ENCODE measurements around the gene TTLL4. TPM values are rescaled to one million over a fixed set of nuclear protein-coding genes. Genes with fewer than 3 reads are reported as not detected.
"Not testable (repeated sequence)": the region's sequence is repeated elsewhere in the genome, so short reads cannot be mapped to it uniquely, and the experiment has no call there.

The TTLL4 gene
- total and polyA plus RNA-seq, 4 experiments from 2014 or later: 0.36 to 26.1 (median 14.2) TPM

GRCh38 chr2:218671654-218672566 lies 38.7 kb upstream of the TTLL4 start, which contains the start of the genes RNF25 and STK36:
Gene RNF25, minus strand, starts transcription at chr2:218672002. Its CDS starts 32 bp downstream, at chr2:218671970.
Gene STK36, plus strand, starts transcription at chr2:218672086. Its CDS starts 744 bp downstream, at chr2:218672830.
- peak within 1 kb of the TSS; percentile 77 to 97 for H3K4me3 ChIP-seq (ENCODE audit: low read length in 2 of 2)

GRCh38 chr2:218679119-218679518 lies 31.5 kb upstream of the TTLL4 start:
- H3K4me1 Mint-ChIP-seq: peaks cover 0 to 1% (median 0%) of the 10 kb centered on the region in 4 donors
- Histone ChIP-seq H3K36me3 (ENCODE audit: insufficient read depth, low read length) (no peaks in the 10 kb centered on the region), H3K27me3 (ENCODE audit: insufficient read depth, low read length) (no peaks in the 10 kb centered on the region), H3K4me3 (ENCODE audit: low read length in 2 of 2) (no peak overlapping the region), H3K4me1 (ENCODE audit: insufficient read depth, low read length) (no peaks in the 10 kb centered on the region), H3K27ac (ENCODE audit: low read depth, low read length) (no peak overlapping the region), H3K9me3 (ENCODE audit: control insufficient read depth in 1 of 2, low read length in 2 of 2) (no peaks in the 10 kb centered on the region)
- intact Hi-C loops (cut with micrococcal nuclease): no loop called here
- no peaks in the 10 kb centered on the region for H3K27me3 Mint-ChIP-seq
- peak overlapping the region in 1 of 7 donors; percentile 25 for H3K27ac Mint-ChIP-seq
- CTCF ChIA-PET (ENCODE audit: partially characterized antibody): no interaction called here
- DNase-seq: no peak
- H3K4me3 Mint-ChIP-seq: no peak overlapping the region
- H3K9me3 Mint-ChIP-seq: no peaks in the 10 kb centered on the region
- POLR2A ChIA-PET (ENCODE audit: partially characterized antibody): no interaction called here
- H3K36me3 Mint-ChIP-seq: peaks cover 16 to 21% of the 10 kb centered on the region in 2 donors

More at GRCh38 chr2:218671654-218672566, 38.7 kb upstream of the TTLL4 start, which contains the start of the genes RNF25 and STK36:
- Mint-ChIP-seq H3K9me3 (no peaks in the 10 kb centered on the region), H3K4me1 (peaks cover 13 to 26% (median 19%) of the 10 kb centered on the region in 4 donors), H3K36me3 (peaks cover 14 to 35% of the 10 kb centered on the region in 2 donors), H3K27ac (peak within 1 kb of the TSS; percentile 89 to 98 (median 98)), H3K27me3 (no peaks in the 10 kb centered on the region), H3K4me3 (peak within 1 kb of the TSS; percentile 95 to 98 (median 96))
- intact Hi-C loops (cut with micrococcal nuclease): loop anchor here (1.0 to 5.0 kb wide), 4 partner anchors 13 to 266 kb away; partner anchors contain the start of genes BCS1L, CNOT9, TTLL4 and USP37
- Histone ChIP-seq H3K4me1 (ENCODE audit: insufficient read depth, low read length) (peaks cover 18% of the 10 kb centered on the region), H3K36me3 (ENCODE audit: insufficient read depth, low read length) (peaks cover 13% of the 10 kb centered on the region), H3K27ac (ENCODE audit: low read depth, low read length) (peak within 1 kb of the TSS; percentile 81), H3K27me3 (ENCODE audit: insufficient read depth, low read length) (no peaks in the 10 kb centered on the region), H3K9me3 (ENCODE audit: control insufficient read depth in 1 of 2, low read length in 2 of 2) (no peaks in the 10 kb centered on the region)
- ChIA-PET CTCF (ENCODE audit: partially characterized antibody) (interaction anchor here (0.7 to 7.2 kb wide), 7 partner anchors 12 to 205 kb away, joined by 3 to 51 read pairs (median 6); partner anchors contain the start of genes BCS1L, TTLL4 and ZNF142), POLR2A (ENCODE audit: partially characterized antibody) (interaction anchor here (0.5 to 3.4 kb wide), 13 partner anchors 13 to 925 kb away, joined by 3 to 67 read pairs (median 3); partner anchors contain the start of genes BCS1L, GLB1L, STK11IP and STK16)
- DNase-seq: peak; percentile 78 to 88 (median 81)

GRCh38 chr2:218680061-218680460 lies 30.6 kb upstream of the TTLL4 start:
- Mint-ChIP-seq H3K4me3 (no peak overlapping the region), H3K4me1 (peaks cover 0 to 1% (median 0%) of the 10 kb centered on the region in 4 donors), H3K27ac (no peak overlapping the region), H3K36me3 (peaks cover 16 to 21% of the 10 kb centered on the region in 2 donors), H3K9me3 (no peaks in the 10 kb centered on the region), H3K27me3 (no peaks in the 10 kb centered on the region)
- ChIA-PET POLR2A (ENCODE audit: partially characterized antibody) (no interaction called here), CTCF (ENCODE audit: partially characterized antibody) (no interaction called here)
- Histone ChIP-seq H3K27me3 (ENCODE audit: insufficient read depth, low read length) (no peaks in the 10 kb centered on the region), H3K4me1 (ENCODE audit: insufficient read depth, low read length) (no peaks in the 10 kb centered on the region), H3K27ac (ENCODE audit: low read depth, low read length) (no peak overlapping the region), H3K9me3 (ENCODE audit: control insufficient read depth in 1 of 2, low read length in 2 of 2) (no peaks in the 10 kb centered on the region), H3K4me3 (ENCODE audit: low read length in 2 of 2) (no peak overlapping the region), H3K36me3 (ENCODE audit: insufficient read depth, low read length) (no peaks in the 10 kb centered on the region)
- intact Hi-C loops (cut with micrococcal nuclease): no loop called here
- no peak for DNase-seq

- H3K4me3 Mint-ChIP-seq; H3K4me1 ChIP-seq (ENCODE audit: insufficient read depth, low read length); H3K4me3 ChIP-seq (ENCODE audit: low read length in 2 of 2); H3K27me3 ChIP-seq (ENCODE audit: insufficient read depth, low read length); H3K36me3 ChIP-seq (ENCODE audit: insufficient read depth, low read length); H3K27ac ChIP-seq (ENCODE audit: low read depth, low read length); H3K4me1 Mint-ChIP-seq; H3K27me3 Mint-ChIP-seq; H3K9me3 ChIP-seq (ENCODE audit: control insufficient read depth in 1 of 2, low read length in 2 of 2); H3K9me3 Mint-ChIP-seq; H3K27ac Mint-ChIP-seq; POLR2A ChIA-PET (ENCODE audit: partially characterized antibody): not testable (repeated sequence)
- peaks cover 15 to 22% of the 10 kb centered on the region in 2 donors for H3K36me3 Mint-ChIP-seq
- CTCF ChIA-PET (ENCODE audit: partially characterized antibody): interaction anchor here (0.7 to 2.2 kb wide), 16 partner anchors 10 to 1090 kb away, joined by 3 to 23 read pairs (median 3); partner anchors contain the start of genes BCS1L, RNF25, STK36 and TTLL4
- peak; percentile 25 to 43 (median 30) for DNase-seq
- intact Hi-C loops (cut with micrococcal nuclease): loop anchor here (1.0 to 5.0 kb wide), 2 partner anchors 28 to 280 kb away; partner anchors contain the start of genes BCS1L and ZNF142
Observed at GRCh38 chr2:218687400-218688060, 23.1 kb upstream of the TTLL4 start.

- H3K27me3 ChIP-seq (ENCODE audit: insufficient read depth, low read length): no peaks in the 10 kb centered on the region
- no peaks in the 10 kb centered on the region for H3K4me1 ChIP-seq (ENCODE audit: insufficient read depth, low read length)
- intact Hi-C loops (cut with micrococcal nuclease): no loop called here
- Mint-ChIP-seq H3K27me3 (no peaks in the 10 kb centered on the region), H3K4me3 (no peak overlapping the region), H3K4me1 (peaks cover 0 to 4% (median 2%) of the 10 kb centered on the region in 4 donors), H3K36me3 (peaks cover 29 to 41% of the 10 kb centered on the region in 2 donors), H3K27ac (no peak overlapping the region), H3K9me3 (no peaks in the 10 kb centered on the region)
- H3K9me3 ChIP-seq (ENCODE audit: control insufficient read depth in 1 of 2, low read length in 2 of 2): no peaks in the 10 kb centered on the region
- DNase-seq: no peak
- ChIA-PET CTCF (ENCODE audit: partially characterized antibody) (interaction anchor here (1.3 to 1.7 kb wide), 2 partner anchors 19 to 31 kb away, joined by 4 read pairs; partner anchors contain the start of genes BCS1L and ZNF142), POLR2A (ENCODE audit: partially characterized antibody) (no interaction called here)
- H3K27ac ChIP-seq (ENCODE audit: low read depth, low read length): no peak overlapping the region
- no peak overlapping the region for H3K4me3 ChIP-seq (ENCODE audit: low read length in 2 of 2)
- H3K36me3 ChIP-seq (ENCODE audit: insufficient read depth, low read length): no peaks in the 10 kb centered on the region
Observed at GRCh38 chr2:218691234-218691633, 19.4 kb upstream of the TTLL4 start.

- intact Hi-C loops (cut with micrococcal nuclease): no loop called here
Observed at GRCh38 chr2:218694405-218695145, 16.1 kb upstream of the TTLL4 start.

More at GRCh38 chr2:218694405-218695145, 16.1 kb upstream of the TTLL4 start:
- Histone ChIP-seq H3K9me3 (ENCODE audit: control insufficient read depth in 1 of 2, low read length in 2 of 2) (no peaks in the 10 kb centered on the region), H3K4me3 (ENCODE audit: low read length in 2 of 2) (no peak overlapping the region), H3K27ac (ENCODE audit: low read depth, low read length) (no peak overlapping the region), H3K27me3 (ENCODE audit: insufficient read depth, low read length) (no peaks in the 10 kb centered on the region), H3K36me3 (ENCODE audit: insufficient read depth, low read length) (no peaks in the 10 kb centered on the region), H3K4me1 (ENCODE audit: insufficient read depth, low read length) (no peaks in the 10 kb centered on the region)
- peak overlapping the region in 1 of 7 donors; percentile 38 for H3K27ac Mint-ChIP-seq
- no peaks in the 10 kb centered on the region for H3K27me3 Mint-ChIP-seq
- H3K4me1 Mint-ChIP-seq: no peaks in the 10 kb centered on the region
- H3K9me3 Mint-ChIP-seq: no peaks in the 10 kb centered on the region
- no peak overlapping the region for H3K4me3 Mint-ChIP-seq
- ChIA-PET CTCF (ENCODE audit: partially characterized antibody) (interaction anchor here (1.5 kb wide), 1 partner anchor 13 kb away, joined by 3 read pairs; no protein-coding TSS in a partner anchor), POLR2A (ENCODE audit: partially characterized antibody) (no interaction called here)
- H3K36me3 Mint-ChIP-seq: peaks cover 32 to 44% of the 10 kb centered on the region in 2 donors
- no peak for DNase-seq
